WTC11 (cell line): ENCODE results near the gene RNF183.

Experiments
- ATF2 ChIP-seq: sonication (generic); formaldehyde crosslinking; IDR thresholded peaks from 2 replicates; pipeline ENCODE4 v1.8.1; 2022; ENCODE audit warnings: low read depth, missing genetic modification reagents, borderline replicate concordance
- ATF3 ChIP-seq: sonication (generic); formaldehyde crosslinking; conservative IDR thresholded peaks from 2 replicates; pipeline ENCODE4 v1.8.1; 2022; ENCODE audit warnings: mild to moderate bottlenecking, missing genetic modification reagents
- CBFB ChIP-seq: sonication (generic); formaldehyde crosslinking; IDR thresholded peaks from 2 replicates; pipeline ENCODE4 v1.8.1; 2022; ENCODE audit warnings: mild to moderate bottlenecking, low read depth, missing genetic modification reagents
- CTCF ChIP-seq: fragments of 200-600 bp; IDR thresholded peaks from 2 replicates; pipeline ENCODE4 v1.8.0; 2022; ENCODE audit warnings: antibody characterized with exemption
- E2F5 ChIP-seq: sonication (generic); formaldehyde crosslinking; IDR thresholded peaks from 2 replicates; pipeline ENCODE4 v1.8.1; 2022; ENCODE audit warnings: mild to moderate bottlenecking, moderate library complexity, missing genetic modification reagents
- GTF2I ChIP-seq: fragments of 250-450 bp; sonication (Bioruptor Pico); conservative IDR thresholded peaks from 2 replicates; pipeline ENCODE4 v1.4.0; 2021; ENCODE audit warnings: mild to moderate bottlenecking
- IRF1 ChIP-seq: sonication (generic); formaldehyde crosslinking; IDR thresholded peaks from 2 replicates; pipeline ENCODE4 v1.8.0; 2023; ENCODE audit warnings: missing genetic modification reagents
- USF2 ChIP-seq: sonication (generic); formaldehyde crosslinking; IDR thresholded peaks from 2 replicates; pipeline ENCODE4 v1.8.1; 2023; ENCODE audit warnings: mild to moderate bottlenecking, missing genetic modification reagents, moderate library complexity
- ZBTB43 ChIP-seq: sonication (generic); formaldehyde crosslinking; IDR thresholded peaks from 2 replicates; pipeline ENCODE4 v1.8.1; 2023; ENCODE audit warnings: mild to moderate bottlenecking, missing genetic modification reagents

- TF ChIP-seq ATF3, result no peak
- no peak for TF ChIP-seq GTF2I
- TF ChIP-seq CTCF, result no peak
- no peak for TF ChIP-seq E2F5 (CRISPR knock-in tag)
- no peak for TF ChIP-seq ZBTB43 (CRISPR knock-in tag)
- no peak for TF ChIP-seq IRF1 (CRISPR knock-in tag)
- TF ChIP-seq USF2 (CRISPR knock-in tag), result no peak
- TF ChIP-seq CBFB (CRISPR knock-in tag), result no peak
- TF ChIP-seq ATF2 (CRISPR knock-in tag), result no peak
Observed at GRCh38 chr9:113306566-113306965, 3.4 kb upstream of the RNF183 start.
